ENCODE data around the gene ASAP3.
A peak's percentile ranks its signal among the peaks of the same experiment; 100 is the strongest.

The ASAP3 gene

GRCh38 chr1:23477359-23478144 is 6.4 kb downstream of the ASAP3 start:
- no peak for DNase-seq

- no peak for DNase-seq
Measured at GRCh38 chr1:23475641-23476040, 8.3 kb downstream of the ASAP3 start.

DNA sequence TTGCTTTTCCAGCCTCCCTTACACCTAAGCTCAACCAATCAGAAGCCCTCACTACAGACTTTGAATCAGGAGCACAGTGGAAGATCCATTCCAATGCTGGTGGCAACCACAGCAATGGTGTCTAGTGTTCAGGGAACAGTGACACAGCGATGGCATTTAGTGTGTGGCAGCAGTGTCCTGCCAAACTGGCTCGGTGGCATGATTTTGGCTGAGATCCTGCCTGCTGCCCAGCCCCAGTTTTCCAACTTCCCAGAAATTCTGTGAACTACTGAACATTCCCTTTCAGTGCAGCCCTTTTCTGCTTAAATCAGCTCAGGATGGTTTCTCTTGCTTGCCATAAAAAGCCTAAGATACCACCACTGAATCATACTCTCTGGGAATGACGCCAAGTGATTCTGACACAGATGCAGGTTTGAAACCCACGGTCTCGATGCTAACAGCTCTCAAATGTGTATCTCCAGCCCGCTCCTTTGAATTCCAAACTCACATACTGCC is 8.8 kb downstream of the ASAP3 start:
- DNase-seq = no peak

- no peak for DNase-seq
Measured at GRCh38 chr1:23473037-23473800, 10.8 kb downstream of the ASAP3 start.

GRCh38 chr1:23472351-23473036 is 11.5 kb downstream of the ASAP3 start:
- DNase-seq = no peak

- no peak for DNase-seq
Measured at GRCh38 chr1:23471473-23472075, 12.4 kb downstream of the ASAP3 start.

GRCh38 chr1:23470282-23471070 is 13.5 kb downstream of the ASAP3 start:
- DNase-seq = no peak

DNA sequence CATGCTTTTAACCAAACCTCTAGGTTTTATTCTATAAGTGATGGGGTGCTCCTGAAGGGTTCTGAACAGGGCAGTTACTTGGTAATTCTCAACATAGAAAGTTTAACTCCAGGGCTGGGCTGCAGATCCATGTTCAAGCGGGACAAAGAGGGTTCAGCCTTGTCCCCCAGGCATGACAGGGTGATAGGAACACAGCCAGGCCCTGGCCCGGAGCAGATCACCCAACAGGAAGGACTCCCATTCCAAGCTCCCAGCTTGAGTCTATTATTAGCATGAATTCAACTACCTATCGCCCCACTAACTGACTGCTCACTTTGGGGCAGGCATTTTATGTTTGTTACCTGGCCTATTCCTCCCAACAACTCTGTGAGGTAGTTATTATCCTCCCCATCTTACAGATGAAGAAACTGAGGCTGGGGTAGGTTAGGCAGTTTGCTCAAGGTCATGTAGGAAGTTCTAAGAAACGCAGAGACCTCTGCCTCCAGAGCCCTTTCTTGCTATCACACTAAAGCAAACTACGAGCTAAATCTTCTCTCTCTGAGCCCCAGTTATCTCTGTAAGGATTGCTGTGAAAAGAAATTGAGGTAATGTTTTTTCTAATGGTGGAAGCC is 14.5 kb downstream of the ASAP3 start:
- DNase-seq = no peak

DNA sequence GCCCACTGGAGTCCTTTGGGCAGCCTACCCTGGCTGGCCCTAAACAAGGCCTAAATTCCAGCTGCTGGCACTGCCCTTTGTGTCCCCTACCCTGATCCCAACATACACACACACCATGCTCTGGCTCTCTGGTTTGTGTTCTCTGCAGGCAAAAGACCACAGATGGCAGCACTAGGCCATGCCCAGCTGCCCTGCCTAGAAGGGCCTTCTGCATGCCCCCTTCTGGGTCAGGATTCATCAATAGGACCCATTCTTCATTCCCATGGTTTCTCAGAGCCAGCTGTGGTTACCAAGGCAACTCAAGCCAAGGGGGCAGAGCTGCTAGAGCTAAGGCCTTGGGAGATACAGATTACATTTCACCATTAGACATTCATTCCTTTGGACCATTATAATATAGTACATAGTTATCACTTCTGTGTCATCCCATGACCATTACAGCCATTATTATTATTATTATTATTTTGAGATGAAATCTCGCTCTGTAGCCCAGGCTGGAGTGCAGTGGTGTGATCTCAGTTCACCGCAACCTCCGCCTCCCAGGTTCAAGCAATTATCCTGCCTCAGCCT is 17.5 kb downstream of the ASAP3 start:
- DNase-seq = no peak

DNA sequence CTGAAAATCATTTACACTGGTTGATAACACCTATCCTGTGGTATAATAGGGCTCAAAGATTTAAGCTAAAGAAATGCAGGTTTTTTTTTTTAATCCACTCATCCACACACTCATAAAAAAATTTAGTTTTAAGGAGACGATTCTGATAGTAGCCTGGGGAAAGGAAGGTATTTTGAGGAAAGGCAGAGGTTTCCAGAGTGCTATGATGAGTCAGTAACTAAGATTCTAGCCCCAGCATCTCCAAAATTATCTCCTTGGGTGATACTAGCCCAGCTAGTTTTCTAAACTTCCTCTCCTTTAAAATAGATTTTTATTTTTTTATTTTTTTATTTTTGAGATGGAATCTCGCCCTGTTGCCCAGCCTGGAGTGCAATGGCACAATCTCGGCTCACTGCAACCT is 20.7 kb downstream of the ASAP3 start:
- no peak for DNase-seq

- no peak for DNase-seq
Measured at GRCh38 chr1:23462766-23463165, 21.2 kb downstream of the ASAP3 start.

DNA sequence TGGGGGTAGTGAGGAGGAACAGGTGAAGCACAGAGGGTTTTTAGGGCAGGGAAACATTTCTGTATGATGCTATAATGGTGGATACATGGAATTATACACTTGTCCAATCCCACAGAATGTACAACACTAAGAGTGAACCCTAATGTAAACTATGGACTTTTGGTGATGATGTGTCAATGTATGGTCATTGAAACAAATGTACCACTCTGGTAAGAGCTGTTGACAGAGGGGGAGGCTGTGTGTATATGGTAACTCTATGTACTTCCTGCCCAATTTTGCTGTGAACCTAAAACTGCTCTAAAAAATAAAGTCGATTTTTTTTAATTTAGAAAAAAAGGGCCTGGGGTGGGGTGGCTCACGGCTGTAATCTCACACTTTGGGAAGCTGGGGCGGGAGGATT is 22.9 kb downstream of the ASAP3 start:
- DNase-seq = no peak

- DNase-seq = no peak
Measured at GRCh38 chr1:23460519-23460918, 23.5 kb downstream of the ASAP3 start.

- DNase-seq = no peak
Measured at GRCh38 chr1:23459338-23459757, 24.6 kb downstream of the ASAP3 start.

GRCh38 chr1:23456226-23456625 is 27.8 kb downstream of the ASAP3 start:
- no peak for DNase-seq

- DNase-seq = no peak
Measured at GRCh38 chr1:23453455-23454000, 30.5 kb downstream of the ASAP3 start.

- peak; percentile 47 for DNase-seq
Measured at GRCh38 chr1:23452011-23452411, 32.0 kb downstream of the ASAP3 start.

DNA sequence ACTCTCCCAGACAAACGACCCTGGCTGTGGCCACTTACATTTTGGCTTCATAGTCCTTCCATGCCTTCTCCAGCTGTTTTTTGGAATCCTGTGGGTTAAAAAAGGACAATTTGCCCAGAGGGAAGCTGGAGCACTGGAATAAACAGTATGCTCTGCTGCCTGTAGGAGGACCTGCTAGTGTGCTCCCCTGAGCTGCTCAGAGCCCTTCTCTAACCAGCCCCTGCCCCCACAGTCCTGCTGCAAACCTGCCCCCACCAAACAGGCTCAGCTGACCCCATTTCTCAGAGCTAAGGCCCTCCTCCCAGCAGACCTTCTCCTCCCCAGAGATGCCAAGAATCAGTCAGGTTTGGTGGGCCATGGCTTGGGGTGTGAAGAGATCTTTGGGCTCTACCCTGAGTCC is 32.5 kb downstream of the ASAP3 start:
- no peak for DNase-seq

DNA sequence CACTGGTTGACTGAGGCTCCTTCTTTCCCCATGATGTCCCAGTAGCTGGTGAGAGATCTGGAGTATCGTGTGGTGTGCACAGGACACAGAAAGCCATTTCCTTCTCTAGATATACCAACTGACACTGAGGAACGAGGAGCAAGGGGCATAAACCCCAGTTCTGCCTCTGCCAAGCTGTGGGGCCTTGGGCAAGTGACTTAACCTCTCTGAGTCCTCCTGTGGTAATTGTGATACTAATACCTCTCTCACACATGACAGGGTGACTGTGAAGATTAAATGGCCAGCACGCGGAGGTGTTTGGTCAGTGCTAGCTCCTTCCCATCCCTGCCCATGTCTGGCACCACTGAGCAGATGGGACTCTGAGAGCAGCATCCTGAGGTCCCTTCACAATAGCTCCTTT is 33.1 kb downstream of the ASAP3 start:
- no peak for DNase-seq

DNA sequence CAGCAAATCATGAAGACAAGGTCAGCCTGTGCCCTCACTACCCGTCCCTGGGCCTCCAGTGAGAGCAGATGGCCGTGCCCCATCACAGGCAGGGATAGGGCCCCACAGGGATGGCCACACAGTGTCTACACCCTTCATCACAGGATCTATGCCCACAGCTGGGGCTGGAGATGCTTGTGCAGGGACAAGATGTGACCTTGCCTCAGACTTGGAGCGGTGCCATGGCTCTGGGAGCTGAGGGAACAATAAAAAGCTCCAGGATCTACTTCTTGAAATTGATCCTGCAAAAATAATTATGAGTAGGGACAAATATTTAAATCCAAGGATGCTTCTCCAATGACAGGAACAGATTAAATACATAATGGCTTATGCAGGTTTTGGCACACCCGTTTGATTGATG is 34.0 kb downstream of the ASAP3 start:
- no peak for DNase-seq

- no peak for DNase-seq
Measured at GRCh38 chr1:23449306-23449705, 34.7 kb downstream of the ASAP3 start.

Data from activated gamma-delta T cell treated with Interleukin-2 at 50 U/mL for 16 hours (primary cell).